ENCODE results near the gene HTR1D.

Gene HTR1D

DNA sequence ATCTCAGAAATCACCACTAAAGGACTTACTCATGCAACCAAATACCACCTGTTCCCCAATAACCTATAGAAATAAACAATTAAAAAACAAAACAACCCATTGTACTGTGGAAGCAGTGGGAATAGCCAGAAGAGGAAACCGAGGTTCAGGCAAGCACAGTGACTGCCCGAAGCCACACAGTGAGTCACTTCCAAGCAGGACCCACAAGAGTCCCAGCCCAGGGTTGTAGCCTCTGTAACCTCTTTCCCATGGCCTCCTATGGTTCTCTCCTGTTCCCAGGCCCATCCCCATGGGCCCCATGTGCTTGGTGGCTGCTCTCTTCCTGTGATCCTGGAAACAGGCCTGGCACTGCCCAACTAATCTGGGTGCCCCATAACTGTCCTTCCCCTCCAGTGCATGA, 29.0 kb upstream of the HTR1D start:
- Histone ChIP-seq H3K27me3 (ENCODE audit: insufficient read depth, low read length, poor library complexity) (no peaks in the 10 kb centered on the region), H4K20me1 (ENCODE audit: insufficient read depth, low read length) (no peaks in the 10 kb centered on the region), H3K79me2 (ENCODE audit: insufficient read depth, low read length) (no peaks in the 10 kb centered on the region), H3K4me2 (ENCODE audit: insufficient read depth, low read length) (no peak overlapping the region), H3K9me3 (ENCODE audit: insufficient read depth, low read length, severe bottlenecking) (no peaks in the 10 kb centered on the region), H3K4me3 (ENCODE audit: low read depth in 1 of 2, low read length in 2 of 2) (no peak overlapping the region), H3K9ac (ENCODE audit: low read depth, low read length) (no peak overlapping the region), H3K27ac (ENCODE audit: low read length) (no peak overlapping the region), H3K36me3 (ENCODE audit: insufficient read depth, low read length) (no peaks in the 10 kb centered on the region), H3K4me1 (ENCODE audit: insufficient read depth, low read length) (no peaks in the 10 kb centered on the region), H2AFZ (ENCODE audit: low read depth, low read length) (no peak overlapping the region)
- TF ChIP-seq, protein P1, sequence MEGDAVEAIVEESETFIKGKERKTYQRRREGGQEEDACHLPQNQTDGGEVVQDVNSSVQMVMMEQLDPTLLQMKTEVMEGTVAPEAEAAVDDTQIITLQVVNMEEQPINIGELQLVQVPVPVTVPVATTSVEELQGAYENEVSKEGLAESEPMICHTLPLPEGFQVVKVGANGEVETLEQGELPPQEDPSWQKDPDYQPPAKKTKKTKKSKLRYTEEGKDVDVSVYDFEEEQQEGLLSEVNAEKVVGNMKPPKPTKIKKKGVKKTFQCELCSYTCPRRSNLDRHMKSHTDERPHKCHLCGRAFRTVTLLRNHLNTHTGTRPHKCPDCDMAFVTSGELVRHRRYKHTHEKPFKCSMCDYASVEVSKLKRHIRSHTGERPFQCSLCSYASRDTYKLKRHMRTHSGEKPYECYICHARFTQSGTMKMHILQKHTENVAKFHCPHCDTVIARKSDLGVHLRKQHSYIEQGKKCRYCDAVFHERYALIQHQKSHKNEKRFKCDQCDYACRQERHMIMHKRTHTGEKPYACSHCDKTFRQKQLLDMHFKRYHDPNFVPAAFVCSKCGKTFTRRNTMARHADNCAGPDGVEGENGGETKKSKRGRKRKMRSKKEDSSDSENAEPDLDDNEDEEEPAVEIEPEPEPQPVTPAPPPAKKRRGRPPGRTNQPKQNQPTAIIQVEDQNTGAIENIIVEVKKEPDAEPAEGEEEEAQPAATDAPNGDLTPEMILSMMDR (IDR thresholded peaks at IDR 0.05; ENCODE audit: borderline replicate concordance, extremely low read depth, low read length, poor library complexity, severe bottlenecking): no peak
- no peak for TF ChIP-seq EZH2 (IDR thresholded peaks at IDR 0.05; ENCODE audit: borderline replicate concordance, low read depth, low read length, severe bottlenecking)
- DNase-seq (no peak), ATAC-seq (ENCODE audit: insufficient read depth, low read depth) (no peak)

GRCh38 chr1:23244256-23244761, 27.0 kb upstream of the HTR1D start:
- Histone ChIP-seq H3K27me3 (ENCODE audit: insufficient read depth, low read length, poor library complexity) (no peaks in the 10 kb centered on the region), H2AFZ (ENCODE audit: low read depth, low read length) (no peak overlapping the region), H3K4me2 (ENCODE audit: insufficient read depth, low read length) (no peak overlapping the region), H3K36me3 (ENCODE audit: insufficient read depth, low read length) (no peaks in the 10 kb centered on the region), H4K20me1 (ENCODE audit: insufficient read depth, low read length) (no peaks in the 10 kb centered on the region), H3K9me3 (ENCODE audit: insufficient read depth, low read length, severe bottlenecking) (no peaks in the 10 kb centered on the region), H3K4me3 (ENCODE audit: low read depth in 1 of 2, low read length in 2 of 2) (no peak overlapping the region), H3K27ac (ENCODE audit: low read length) (no peak overlapping the region), H3K4me1 (ENCODE audit: insufficient read depth, low read length) (no peaks in the 10 kb centered on the region), H3K79me2 (ENCODE audit: insufficient read depth, low read length) (no peaks in the 10 kb centered on the region), H3K9ac (ENCODE audit: low read depth, low read length) (no peak overlapping the region)
- TF ChIP-seq, protein P1 (IDR thresholded peaks at IDR 0.05; ENCODE audit: borderline replicate concordance, extremely low read depth, low read length, poor library complexity, severe bottlenecking): no peak
- TF ChIP-seq EZH2 (IDR thresholded peaks at IDR 0.05; ENCODE audit: borderline replicate concordance, low read depth, low read length, severe bottlenecking): no peak
- ATAC-seq (ENCODE audit: insufficient read depth, low read depth) (no peak), DNase-seq (no peak)

- Histone ChIP-seq H3K9ac (ENCODE audit: low read depth, low read length) (no peak overlapping the region), H3K9me3 (ENCODE audit: insufficient read depth, low read length, severe bottlenecking) (no peaks in the 10 kb centered on the region), H4K20me1 (ENCODE audit: insufficient read depth, low read length) (no peaks in the 10 kb centered on the region), H3K4me3 (ENCODE audit: low read depth in 1 of 2, low read length in 2 of 2) (no peak overlapping the region), H3K27me3 (ENCODE audit: insufficient read depth, low read length, poor library complexity) (no peaks in the 10 kb centered on the region), H3K4me1 (ENCODE audit: insufficient read depth, low read length) (no peaks in the 10 kb centered on the region), H3K4me2 (ENCODE audit: insufficient read depth, low read length) (no peak overlapping the region), H3K79me2 (ENCODE audit: insufficient read depth, low read length) (no peaks in the 10 kb centered on the region), H2AFZ (ENCODE audit: low read depth, low read length) (no peak overlapping the region), H3K27ac (ENCODE audit: low read length) (no peak overlapping the region), H3K36me3 (ENCODE audit: insufficient read depth, low read length) (no peaks in the 10 kb centered on the region)
- TF ChIP-seq EZH2 (IDR thresholded peaks at IDR 0.05; ENCODE audit: borderline replicate concordance, low read depth, low read length, severe bottlenecking): no peak
- TF ChIP-seq, protein P1 (IDR thresholded peaks at IDR 0.05; ENCODE audit: borderline replicate concordance, extremely low read depth, low read length, poor library complexity, severe bottlenecking): no peak
- no peak for ATAC-seq (ENCODE audit: insufficient read depth, low read depth)
- DNase-seq: no peak
Measured at GRCh38 chr1:23242414-23242813, 25.1 kb upstream of the HTR1D start.

All from DND-41 (cell line).